Colon (tissue), 2 donors: ENCODE measurements around the gene DMP1.

Experiments
- FAIRE-seq: peaks from 2 replicates; lab custom pipeline; 2012; peaks lifted over from hg19 to GRCh38; lab: Jason Lieb, UNC
- donor health status: control.
- donor health status: control.

DMP1 gene

GRCh38 chr4:87649980-87650379 is at the start of gene DMP1:
TSS of gene DMP1 (plus strand) at chr4:87650280. CDS start at chr4:87656493, 6,213 bp downstream.
- no peak for FAIRE-seq

DNA sequence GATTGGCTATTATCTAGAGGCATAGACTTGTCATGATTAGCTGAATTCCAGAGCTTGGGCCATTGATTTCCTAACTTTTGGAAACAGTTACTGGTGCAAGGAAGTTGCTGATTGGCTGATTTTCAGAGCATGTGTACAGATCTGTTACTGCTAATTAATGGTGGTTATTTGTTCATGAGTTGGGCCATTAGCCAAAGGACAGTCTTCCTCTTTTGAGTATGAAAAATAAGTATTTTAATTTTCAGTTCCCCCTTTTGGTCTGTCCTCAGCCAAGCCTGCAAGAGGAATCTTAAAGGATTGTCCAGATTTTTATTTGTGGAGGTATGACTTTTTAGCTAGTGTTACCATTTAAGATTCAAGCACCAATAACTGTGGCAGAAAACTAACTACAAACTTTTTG is 48.7 kb upstream of the DMP1 start:
- FAIRE-seq, result no peak

GRCh38 chr4:87608229-87608628 is 41.9 kb upstream of the DMP1 start, which contains the start of gene DSPP:
TSS of gene DSPP (plus strand) at chr4:87608529. CDS start at chr4:87610909, 2,380 bp downstream.
- FAIRE-seq, result no peak

DNA sequence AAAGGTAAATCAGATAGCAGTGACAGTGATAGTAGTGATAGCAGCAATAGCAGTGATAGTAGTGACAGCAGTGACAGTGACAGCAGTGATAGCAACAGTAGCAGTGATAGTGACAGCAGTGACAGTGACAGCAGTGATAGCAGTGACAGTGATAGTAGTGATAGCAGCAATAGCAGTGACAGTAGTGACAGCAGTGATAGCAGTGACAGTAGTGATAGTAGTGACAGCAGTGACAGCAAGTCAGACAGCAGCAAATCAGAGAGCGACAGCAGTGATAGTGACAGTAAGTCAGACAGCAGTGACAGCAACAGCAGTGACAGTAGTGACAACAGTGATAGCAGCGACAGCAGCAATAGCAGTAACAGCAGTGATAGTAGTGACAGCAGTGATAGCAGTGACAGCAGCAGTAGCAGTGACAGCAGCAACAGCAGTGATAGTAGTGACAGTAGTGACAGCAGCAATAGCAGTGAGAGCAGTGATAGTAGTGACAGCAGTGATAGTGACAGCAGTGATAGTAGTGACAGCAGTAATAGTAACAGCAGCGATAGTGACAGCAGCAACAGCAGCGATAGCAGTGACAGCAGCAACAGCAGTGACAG is 35.7 kb upstream of the DMP1 start:
- FAIRE-seq, result no peak

- no peak for FAIRE-seq
Measured at GRCh38 chr4:87616268-87616667, 33.8 kb upstream of the DMP1 start.

DNA sequence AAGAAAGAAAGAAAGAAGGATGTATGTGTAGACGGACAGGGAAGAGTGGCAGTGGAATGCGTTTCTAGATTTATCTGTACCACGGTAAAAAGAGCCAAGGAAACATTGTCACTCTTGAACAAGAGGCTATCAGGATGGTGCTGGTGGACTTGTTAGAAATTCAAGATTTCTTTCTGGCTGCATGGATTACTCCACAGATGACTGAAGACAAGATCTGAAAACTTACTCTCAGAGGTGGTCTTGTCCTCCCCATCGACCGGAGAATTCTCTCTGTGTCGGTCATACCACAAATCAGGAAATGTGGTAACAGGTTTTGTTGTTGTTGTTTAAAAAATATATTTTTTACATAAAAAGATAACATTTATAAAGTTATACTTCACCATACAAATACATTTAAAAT is 30.0 kb upstream of the DMP1 start:
- no peak for FAIRE-seq

DNA sequence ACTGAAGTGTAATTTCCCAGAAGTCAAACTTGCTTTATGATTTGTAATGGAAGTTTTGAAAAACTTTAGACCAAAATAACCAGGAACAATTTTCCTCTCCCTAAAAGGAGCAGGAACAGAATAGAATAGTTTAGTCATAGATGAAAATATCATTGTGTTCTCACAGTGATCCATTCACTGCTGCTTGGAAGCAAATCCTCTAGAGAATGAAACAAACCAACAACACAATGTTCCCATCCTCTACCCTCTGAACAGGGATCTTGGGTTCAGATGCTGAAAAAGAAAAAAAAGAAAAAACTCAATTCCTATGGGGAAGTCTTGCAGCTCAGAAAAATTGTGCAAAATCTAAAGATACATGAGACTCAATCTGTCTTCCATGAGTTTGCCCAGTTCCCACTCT is 29.6 kb upstream of the DMP1 start:
- no peak for FAIRE-seq

GRCh38 chr4:87622303-87622702 is 27.8 kb upstream of the DMP1 start:
- no peak for FAIRE-seq

DNA sequence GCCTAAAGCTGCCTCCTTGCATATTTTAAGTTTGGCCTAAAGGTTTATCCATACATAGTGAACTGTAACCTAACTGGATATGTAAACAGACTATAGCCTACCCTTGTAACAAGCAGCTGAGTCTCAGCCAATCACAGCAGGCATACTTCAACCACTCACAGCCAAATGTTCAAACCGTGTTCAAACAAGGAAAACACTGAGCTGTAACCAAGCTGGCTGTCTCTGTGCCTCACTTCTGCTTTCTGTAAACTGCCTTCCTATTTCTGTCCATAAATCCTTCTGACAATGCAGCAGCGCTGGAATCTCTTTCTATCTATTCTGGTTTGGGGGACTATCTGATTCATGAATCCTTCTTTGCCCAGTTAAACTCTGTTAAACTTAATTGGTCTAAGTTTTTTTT is 25.4 kb upstream of the DMP1 start:
- no peak for FAIRE-seq

DNA sequence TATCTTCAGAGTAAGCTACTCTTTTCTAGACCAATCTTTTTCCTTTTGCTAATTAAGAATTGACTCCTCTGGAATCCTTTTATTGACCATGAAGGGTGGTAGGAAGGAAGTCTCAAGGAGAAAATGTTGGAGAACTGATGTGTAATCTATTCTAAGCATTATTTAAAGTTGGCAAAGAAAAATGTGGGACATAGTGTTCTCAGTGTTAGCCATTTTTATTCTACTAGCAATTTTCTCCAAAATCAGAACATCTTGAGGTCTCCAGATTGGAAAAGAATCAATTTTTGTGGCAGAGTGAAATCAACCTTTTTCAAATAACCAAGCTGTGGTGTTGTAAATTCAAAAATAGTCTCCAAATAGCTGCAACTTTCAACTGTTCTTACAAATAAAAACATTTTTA is 18.4 kb upstream of the DMP1 start:
- FAIRE-seq, result no peak

DNA sequence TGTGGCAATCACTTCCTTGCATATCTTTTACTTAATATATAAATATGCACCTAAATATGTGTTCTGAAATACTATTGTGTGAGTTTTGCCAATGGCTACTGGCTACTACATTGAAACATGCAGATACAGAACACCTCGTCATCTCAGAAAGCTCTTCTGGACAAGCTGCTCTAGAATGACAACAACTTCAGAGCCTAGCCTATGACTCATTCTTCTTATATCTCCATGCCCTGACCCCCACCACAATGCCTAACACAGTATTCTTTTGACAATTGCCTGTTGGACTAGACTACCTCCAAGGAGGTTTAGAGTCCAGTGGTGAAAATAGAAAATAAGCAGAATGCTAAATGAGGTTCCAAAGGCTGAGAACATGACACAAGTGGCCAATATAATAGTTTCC is 17.6 kb upstream of the DMP1 start:
- FAIRE-seq, result no peak

GRCh38 chr4:87633243-87633642 is 16.8 kb upstream of the DMP1 start:
- no peak for FAIRE-seq

DNA sequence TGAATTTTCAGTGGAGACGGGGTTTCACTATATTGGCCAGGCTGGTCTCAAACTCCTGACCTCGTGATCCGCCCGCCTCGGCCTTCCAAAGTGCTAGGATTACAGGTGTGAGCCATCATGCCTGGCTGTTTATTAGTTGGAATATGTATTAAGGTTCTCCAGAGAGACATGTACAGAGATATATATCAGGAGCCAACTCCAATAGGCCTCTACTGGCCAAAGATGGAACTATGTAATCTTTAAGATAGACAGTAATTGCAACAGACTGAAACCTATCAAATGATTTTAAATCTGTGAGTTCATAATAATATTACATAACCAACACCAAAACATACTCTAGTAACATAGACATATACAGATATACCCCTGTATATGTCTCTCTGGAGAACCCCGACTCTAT is 5.8 kb upstream of the DMP1 start:
- no peak for FAIRE-seq

GRCh38 chr4:87650938-87651337 is 858 bp downstream of the DMP1 start:
- FAIRE-seq, result no peak

GRCh38 chr4:87651941-87652340 is 1.9 kb downstream of the DMP1 start:
- FAIRE-seq, result no peak

GRCh38 chr4:87654487-87655044 is 4.5 kb downstream of the DMP1 start:
- FAIRE-seq, result no peak

- FAIRE-seq, result no peak
Measured at GRCh38 chr4:87657525-87657924, 7.4 kb downstream of the DMP1 start.

DNA sequence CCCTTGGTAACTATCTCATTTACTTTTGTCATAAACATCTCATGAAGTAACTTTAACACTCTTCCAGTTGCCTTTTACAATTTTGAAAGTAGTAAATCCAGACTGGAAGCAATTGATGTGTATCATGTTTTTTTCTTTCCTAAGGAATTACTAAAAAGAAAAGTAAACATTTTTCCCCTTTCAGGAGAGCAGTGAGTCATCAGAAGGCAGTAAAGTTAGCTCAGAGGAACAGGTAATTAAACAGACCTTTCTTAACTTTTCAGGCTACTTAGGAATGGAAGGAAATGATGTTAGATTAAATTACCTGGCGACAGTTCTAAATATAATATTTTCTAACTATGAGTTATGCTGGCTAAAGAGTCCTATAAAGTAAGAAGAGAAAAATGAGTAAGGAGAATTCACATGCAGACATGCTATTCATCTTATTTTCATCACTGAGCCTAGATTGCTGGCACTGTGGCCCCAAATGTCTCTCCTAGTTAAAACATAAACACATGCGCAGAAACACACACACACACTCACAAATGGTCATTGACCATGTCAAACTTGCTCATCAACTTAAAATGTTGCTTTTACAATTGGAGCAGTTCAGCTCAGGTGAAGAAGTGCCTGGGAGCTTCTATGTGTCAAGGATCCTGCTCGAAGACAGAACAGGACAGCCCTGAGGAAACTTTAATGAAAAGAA is 9.3 kb downstream of the DMP1 start:
- no peak for FAIRE-seq

- no peak for FAIRE-seq
Measured at GRCh38 chr4:87662871-87663270, 12.8 kb downstream of the DMP1 start.

- FAIRE-seq, result no peak
Measured at GRCh38 chr4:87669373-87669772, 19.3 kb downstream of the DMP1 start.

DNA sequence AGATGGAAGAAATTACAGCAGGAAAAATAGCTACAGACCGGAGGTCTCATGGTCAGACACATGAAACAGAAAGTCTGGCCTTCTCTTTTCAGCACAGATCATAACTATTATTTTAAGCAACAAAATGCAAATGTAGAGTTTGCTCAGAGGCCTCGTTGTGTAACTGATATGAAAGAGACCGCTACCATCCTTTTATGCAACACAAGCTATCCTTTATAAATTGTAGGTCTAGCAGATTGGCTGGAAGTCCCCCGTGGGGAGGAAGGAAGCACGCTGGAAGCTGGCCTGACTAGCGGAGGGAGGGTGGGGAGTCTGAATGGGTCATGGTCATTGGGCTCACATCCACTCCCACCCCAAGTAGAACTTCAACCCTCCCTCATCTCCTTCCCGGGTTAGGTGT is 27.7 kb downstream of the DMP1 start:
- FAIRE-seq, result no peak

GRCh38 chr4:87679449-87680169 is 29.5 kb downstream of the DMP1 start:
- FAIRE-seq, result peak; percentile 43

- no peak for FAIRE-seq
Measured at GRCh38 chr4:87680271-87680670, 30.2 kb downstream of the DMP1 start.
